Panc1 (cell line): Measurements from ENCODE around the gene ZCCHC2.

ENCODE experiments used
- CTCF ChIP-seq: fragments of 450-650 bp; IDR thresholded peaks from 2 replicates; pipeline ENCODE4 v1.5.1; 2017; ENCODE audit warnings: mild to moderate bottlenecking
- POLR2AphosphoS5 ChIP-seq: IDR thresholded peaks from 2 replicates; pipeline ENCODE4 v1.6.1; 2012; ENCODE audit warnings: mild to moderate bottlenecking, low read depth, low read length, moderate library complexity
- REST ChIP-seq, 2 experiments: IDR thresholded peaks; 2 replicates each; pipeline ENCODE4 v1.6.1; 2011 to 2012; ENCODE audit warnings: low read depth in 2 of 2, control low read depth in 1 of 2, low read length in 1 of 2, mild to moderate bottlenecking in 1 of 2, moderate library complexity in 1 of 2; ENCODE audit not compliant: insufficient read depth in 1 of 2
- SIN3A ChIP-seq: IDR thresholded peaks from 2 replicates; pipeline ENCODE4 v1.6.1; 2012; ENCODE audit warnings: low read depth, mild to moderate bottlenecking, low read length, moderate library complexity, borderline replicate concordance; ENCODE audit not compliant: insufficient read depth
- TCF7L2 ChIP-seq: IDR thresholded peaks from 2 replicates; pipeline ENCODE4 v1.6.1; 2011; ENCODE audit warnings: mild to moderate bottlenecking, low read depth, low read length, inconsistent platforms

GRCh38 chr18:62611453-62612288 is 88.8 kb downstream of the ZCCHC2 start:
- TF ChIP-seq CTCF = no peak
- TF ChIP-seq TCF7L2 = no peak
- TF ChIP-seq POLR2AphosphoS5 = no peak
- TF ChIP-seq REST (IDR thresholded peaks at IDR 0.05; ENCODE audit: insufficient read depth in 1 of 2, low read depth in 2 of 2, low read length in 1 of 2) = no peak
- no peak for TF ChIP-seq SIN3A
